K562 (cell line): ENCODE data around the gene MEGF9.

Experiments
- GABPA ChIP-seq: fragments of 200-800 bp; sonication (Bioruptor generic); conservative IDR thresholded peaks from 2 replicates; pipeline ENCODE4 v1.6.1; 2016; ENCODE audit warnings: low read depth, missing genetic modification characterization, missing compliant biosample characterization
- KLF13 ChIP-seq: fragments of 450-650 bp; IDR thresholded peaks from 2 replicates; pipeline ENCODE4 v1.6.1; 2016; ENCODE audit warnings: missing genetic modification characterization, low read depth, mild to moderate bottlenecking, missing compliant biosample characterization, moderate library complexity, borderline replicate concordance
- MCM2 ChIP-seq: fragments of 450-650 bp; IDR thresholded peaks from 2 replicates; pipeline ENCODE4 v1.6.1; 2017; ENCODE audit warnings: low read depth, mild to moderate bottlenecking
- POLR2A ChIP-seq: fragments of 450-650 bp; conservative IDR thresholded peaks from 2 replicates; pipeline ENCODE4 v1.6.1; 2016
- TF ChIP-seq, protein P1 (sequence below), 3 experiments: IDR thresholded peaks in 2 of 3; conservative IDR thresholded peaks in 1 of 3; 2 replicates each; pipeline ENCODE4 v1.5.1; 2011 to 2012; ENCODE audit warnings: low read length in 3 of 3, mild to moderate bottlenecking in 3 of 3, control low read depth in 2 of 3, improper control_type of control experiment in 1 of 3, inconsistent platforms in 1 of 3, low read depth in 1 of 3, mixed read lengths in 1 of 3, moderate library complexity in 1 of 3; ENCODE audit not compliant: insufficient read depth in 2 of 3
- TF ChIP-seq, protein P2 (sequence below): sonication (generic); formaldehyde crosslinking; IDR thresholded peaks from 2 replicates; pipeline ENCODE4 v1.8.1; 2023; ENCODE audit warnings: missing genetic modification reagents, mild to moderate bottlenecking, borderline replicate concordance
- TF ChIP-seq, protein P3 (sequence below), 3 experiments: fragments of 200-800 bp in 1 of 3; sonication (Bioruptor generic) in 1 of 3; sonication (generic) in 1 of 3; formaldehyde crosslinking in 1 of 3; IDR thresholded peaks; 2 replicates each; pipeline versions ENCODE4 v1.6.1 to v1.8.0; 2016 to 2022; ENCODE audit warnings: mild to moderate bottlenecking in 2 of 3, missing compliant biosample characterization in 2 of 3, missing genetic modification characterization in 2 of 3, missing genetic modification reagents in 1 of 3
- TF ChIP-seq, protein P4 (sequence below): sonication (generic); formaldehyde crosslinking; IDR thresholded peaks from 2 replicates; pipeline ENCODE4 v1.8.0; 2022; ENCODE audit warnings: missing genetic modification reagents, mild to moderate bottlenecking, borderline replicate concordance

DNA sequence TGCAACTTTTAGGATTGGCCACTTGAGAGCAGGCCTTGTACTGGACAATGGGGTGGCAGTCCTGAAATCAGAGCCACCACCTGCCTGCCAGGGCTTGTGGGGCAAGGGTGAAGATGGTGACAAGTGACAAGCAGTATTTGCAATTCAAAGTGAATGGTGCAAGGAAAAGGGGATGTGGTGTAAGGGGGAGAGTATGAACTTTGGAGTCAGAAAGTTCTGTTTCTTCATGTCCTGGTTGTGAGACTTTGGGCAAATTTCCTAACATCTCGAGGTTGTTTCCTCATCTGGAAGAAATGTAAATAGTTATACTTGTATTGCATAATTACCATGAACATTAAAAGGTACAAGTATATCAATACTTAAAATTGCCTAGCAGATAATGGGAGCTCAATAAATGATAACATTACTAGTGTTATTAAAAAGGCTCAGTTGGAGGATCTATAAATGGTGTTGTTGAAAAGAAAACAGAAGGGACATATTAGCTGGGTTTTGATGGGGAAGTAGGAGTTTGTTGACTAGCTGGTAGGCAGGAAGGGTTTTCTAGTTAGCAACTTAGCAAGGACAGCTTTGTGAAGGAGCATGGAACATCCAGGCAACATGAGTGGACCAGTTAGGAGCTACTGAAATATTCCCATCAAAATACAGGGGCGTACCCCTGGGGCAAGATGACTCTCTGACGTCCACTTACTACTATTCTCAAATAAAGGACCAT is 21.3 kb upstream of the MEGF9 start:
- TF ChIP-seq GABPA (tag) (no peak), POLR2A (no peak), MCM2 (no peak), KLF13 (tag) (no peak)
- TF ChIP-seq, protein P1, sequence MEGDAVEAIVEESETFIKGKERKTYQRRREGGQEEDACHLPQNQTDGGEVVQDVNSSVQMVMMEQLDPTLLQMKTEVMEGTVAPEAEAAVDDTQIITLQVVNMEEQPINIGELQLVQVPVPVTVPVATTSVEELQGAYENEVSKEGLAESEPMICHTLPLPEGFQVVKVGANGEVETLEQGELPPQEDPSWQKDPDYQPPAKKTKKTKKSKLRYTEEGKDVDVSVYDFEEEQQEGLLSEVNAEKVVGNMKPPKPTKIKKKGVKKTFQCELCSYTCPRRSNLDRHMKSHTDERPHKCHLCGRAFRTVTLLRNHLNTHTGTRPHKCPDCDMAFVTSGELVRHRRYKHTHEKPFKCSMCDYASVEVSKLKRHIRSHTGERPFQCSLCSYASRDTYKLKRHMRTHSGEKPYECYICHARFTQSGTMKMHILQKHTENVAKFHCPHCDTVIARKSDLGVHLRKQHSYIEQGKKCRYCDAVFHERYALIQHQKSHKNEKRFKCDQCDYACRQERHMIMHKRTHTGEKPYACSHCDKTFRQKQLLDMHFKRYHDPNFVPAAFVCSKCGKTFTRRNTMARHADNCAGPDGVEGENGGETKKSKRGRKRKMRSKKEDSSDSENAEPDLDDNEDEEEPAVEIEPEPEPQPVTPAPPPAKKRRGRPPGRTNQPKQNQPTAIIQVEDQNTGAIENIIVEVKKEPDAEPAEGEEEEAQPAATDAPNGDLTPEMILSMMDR (IDR thresholded peaks at IDR 0.05 in 2 of 3, conservative IDR thresholded peaks at IDR 0.05 in 1 of 3; ENCODE audit: insufficient read depth in 2 of 3, low read depth in 1 of 3, low read length in 3 of 3): no peak
- TF ChIP-seq, protein P2, sequence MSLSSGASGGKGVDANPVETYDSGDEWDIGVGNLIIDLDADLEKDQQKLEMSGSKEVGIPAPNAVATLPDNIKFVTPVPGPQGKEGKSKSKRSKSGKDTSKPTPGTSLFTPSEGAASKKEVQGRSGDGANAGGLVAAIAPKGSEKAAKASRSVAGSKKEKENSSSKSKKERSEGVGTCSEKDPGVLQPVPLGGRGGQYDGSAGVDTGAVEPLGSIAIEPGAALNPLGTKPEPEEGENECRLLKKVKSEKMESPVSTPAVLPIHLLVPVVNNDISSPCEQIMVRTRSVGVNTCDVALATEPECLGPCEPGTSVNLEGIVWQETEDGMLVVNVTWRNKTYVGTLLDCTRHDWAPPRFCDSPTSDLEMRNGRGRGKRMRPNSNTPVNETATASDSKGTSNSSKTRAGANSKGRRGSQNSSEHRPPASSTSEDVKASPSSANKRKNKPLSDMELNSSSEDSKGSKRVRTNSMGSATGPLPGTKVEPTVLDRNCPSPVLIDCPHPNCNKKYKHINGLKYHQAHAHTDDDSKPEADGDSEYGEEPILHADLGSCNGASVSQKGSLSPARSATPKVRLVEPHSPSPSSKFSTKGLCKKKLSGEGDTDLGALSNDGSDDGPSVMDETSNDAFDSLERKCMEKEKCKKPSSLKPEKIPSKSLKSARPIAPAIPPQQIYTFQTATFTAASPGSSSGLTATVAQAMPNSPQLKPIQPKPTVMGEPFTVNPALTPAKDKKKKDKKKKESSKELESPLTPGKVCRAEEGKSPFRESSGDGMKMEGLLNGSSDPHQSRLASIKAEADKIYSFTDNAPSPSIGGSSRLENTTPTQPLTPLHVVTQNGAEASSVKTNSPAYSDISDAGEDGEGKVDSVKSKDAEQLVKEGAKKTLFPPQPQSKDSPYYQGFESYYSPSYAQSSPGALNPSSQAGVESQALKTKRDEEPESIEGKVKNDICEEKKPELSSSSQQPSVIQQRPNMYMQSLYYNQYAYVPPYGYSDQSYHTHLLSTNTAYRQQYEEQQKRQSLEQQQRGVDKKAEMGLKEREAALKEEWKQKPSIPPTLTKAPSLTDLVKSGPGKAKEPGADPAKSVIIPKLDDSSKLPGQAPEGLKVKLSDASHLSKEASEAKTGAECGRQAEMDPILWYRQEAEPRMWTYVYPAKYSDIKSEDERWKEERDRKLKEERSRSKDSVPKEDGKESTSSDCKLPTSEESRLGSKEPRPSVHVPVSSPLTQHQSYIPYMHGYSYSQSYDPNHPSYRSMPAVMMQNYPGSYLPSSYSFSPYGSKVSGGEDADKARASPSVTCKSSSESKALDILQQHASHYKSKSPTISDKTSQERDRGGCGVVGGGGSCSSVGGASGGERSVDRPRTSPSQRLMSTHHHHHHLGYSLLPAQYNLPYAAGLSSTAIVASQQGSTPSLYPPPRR: no peak
- TF ChIP-seq, protein P3, sequence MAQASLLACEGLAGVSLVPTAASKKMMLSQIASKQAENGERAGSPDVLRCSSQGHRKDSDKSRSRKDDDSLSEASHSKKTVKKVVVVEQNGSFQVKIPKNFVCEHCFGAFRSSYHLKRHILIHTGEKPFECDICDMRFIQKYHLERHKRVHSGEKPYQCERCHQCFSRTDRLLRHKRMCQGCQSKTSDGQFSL (CRISPR knock-in tag; IDR thresholded peaks at IDR 0.05): no peak
- TF ChIP-seq, protein P3 (tag; IDR thresholded peaks at IDR 0.05): no peak
- TF ChIP-seq, protein P4, sequence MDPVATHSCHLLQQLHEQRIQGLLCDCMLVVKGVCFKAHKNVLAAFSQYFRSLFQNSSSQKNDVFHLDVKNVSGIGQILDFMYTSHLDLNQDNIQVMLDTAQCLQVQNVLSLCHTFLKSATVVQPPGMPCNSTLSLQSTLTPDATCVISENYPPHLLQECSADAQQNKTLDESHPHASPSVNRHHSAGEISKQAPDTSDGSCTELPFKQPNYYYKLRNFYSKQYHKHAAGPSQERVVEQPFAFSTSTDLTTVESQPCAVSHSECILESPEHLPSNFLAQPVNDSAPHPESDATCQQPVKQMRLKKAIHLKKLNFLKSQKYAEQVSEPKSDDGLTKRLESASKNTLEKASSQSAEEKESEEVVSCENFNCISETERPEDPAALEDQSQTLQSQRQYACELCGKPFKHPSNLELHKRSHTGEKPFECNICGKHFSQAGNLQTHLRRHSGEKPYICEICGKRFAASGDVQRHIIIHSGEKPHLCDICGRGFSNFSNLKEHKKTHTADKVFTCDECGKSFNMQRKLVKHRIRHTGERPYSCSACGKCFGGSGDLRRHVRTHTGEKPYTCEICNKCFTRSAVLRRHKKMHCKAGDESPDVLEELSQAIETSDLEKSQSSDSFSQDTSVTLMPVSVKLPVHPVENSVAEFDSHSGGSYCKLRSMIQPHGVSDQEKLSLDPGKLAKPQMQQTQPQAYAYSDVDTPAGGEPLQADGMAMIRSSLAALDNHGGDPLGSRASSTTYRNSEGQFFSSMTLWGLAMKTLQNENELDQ: no peak
